ENCODE data around the gene TTYH3. TPM values are rescaled to one million over a fixed set of nuclear protein-coding genes. Genes with fewer than 3 reads are reported as not detected.

TTYH3 gene
- total and polyA plus RNA-seq, 8 donors, result 4.9 to 31.9 (median 8.6) TPM

DNA sequence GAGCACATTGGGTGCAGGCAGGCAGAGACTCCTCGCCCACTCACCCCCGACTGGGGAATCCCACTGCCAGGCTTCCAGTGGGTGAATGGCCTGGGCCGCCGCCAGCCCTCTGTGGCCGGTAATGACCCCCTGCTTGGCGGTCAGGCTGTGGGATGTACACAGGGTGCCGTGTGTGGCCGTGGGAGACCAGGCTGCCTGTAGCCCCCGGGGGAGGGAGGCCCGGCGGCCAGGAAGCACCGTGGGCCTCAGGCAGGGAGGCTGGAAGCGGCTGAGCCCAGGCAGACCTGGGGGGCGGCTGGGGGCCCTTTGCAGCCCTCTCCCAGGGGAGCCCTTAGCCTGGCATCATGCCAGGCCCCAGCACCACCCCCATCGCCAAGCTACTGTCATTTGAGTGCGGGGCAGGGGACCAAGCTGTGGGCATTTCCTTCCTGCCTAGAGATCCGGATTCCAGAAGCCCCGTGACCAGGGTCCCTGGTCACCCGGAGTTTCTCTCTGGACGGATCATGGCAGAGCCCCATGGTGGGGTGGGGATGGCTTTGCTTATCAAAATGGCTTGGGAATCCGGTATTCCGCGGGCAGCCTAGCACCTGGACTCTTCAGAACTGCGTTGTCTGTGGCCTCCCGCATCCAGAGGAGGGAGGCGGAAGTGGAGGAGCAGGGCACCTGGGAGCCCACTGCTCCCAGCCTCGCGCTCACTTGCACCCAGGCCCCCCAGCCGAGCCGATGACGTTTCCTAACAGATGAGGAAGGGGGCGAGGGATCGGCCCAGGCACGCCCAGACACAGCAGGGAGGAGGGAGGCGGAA is 1.1 kb downstream of the TTYH3 start:
- Histone ChIP-seq H3K36me3 (no peaks in the 10 kb centered on the region), H3K27me3 (no peaks in the 10 kb centered on the region), H3K27ac (peak overlapping the region; percentile 59 to 88 (median 76)), H3K4me3 (peak overlapping the region; percentile 67 to 84 (median 74)), H3K9me3 (no peaks in the 10 kb centered on the region), H3K4me1 (peaks cover 0 to 4% (median 2%) of the 10 kb centered on the region in 3 donors)
- 32 to 42% methylated on average over 30 to 35 of the region's 35 CpGs for WGBS, 2 donors
- peak; percentile 6 to 31 (median 18) for ATAC-seq
- intact Hi-C loops (cut with DNase I), result no loop called here
- DNase-seq, result peak; percentile 54 to 89 (median 67)
- FAIRE-seq, result no peak
- no peak for TF ChIP-seq CTCF (IDR thresholded peaks at IDR 0.05)

DNA sequence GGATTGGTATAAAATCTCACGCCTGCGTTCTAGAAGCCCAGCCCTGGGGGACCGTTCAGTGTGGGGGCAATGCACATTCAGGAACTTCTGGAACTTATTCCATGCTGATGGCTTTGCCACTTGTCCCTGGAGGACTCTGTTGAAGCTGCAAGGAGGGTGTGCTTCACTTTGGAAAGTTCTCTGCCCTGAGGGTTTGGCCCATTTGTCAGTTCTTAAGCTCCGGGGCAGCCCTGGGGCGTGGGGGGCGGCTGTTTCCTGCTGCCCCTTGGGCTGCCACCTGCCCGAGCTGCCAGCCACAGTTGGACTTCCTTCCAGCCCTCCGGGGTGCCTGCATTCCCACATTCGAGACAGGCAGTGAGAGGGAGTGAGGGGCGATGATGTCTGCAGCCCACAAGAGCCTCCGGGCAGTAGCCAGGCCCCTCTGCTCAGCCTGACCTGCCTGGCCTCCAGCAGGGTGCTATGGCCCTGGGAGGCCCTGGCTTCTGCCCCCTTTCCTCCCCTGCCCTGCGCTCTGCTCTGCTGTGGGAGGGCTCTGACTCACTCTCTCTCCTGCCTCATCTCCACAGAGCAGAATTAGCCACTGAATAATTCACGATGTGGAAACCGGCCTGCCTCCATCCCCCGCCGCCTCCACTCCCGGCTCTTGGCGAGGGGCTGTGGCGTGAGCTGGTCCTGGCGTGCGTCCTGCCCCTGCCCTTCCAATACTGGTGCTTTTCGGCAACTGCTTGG is 1.9 kb downstream of the TTYH3 start:
- no peaks in the 10 kb centered on the region for H3K36me3 ChIP-seq
- ATAC-seq, result peak in 2 of 4 donors; percentile 7 to 35
- peaks cover 0 to 4% (median 2%) of the 10 kb centered on the region in 3 donors for H3K4me1 ChIP-seq
- 62 to 67% methylated on average over 21 to 22 of the region's 22 CpGs for WGBS, 2 donors
- H3K27me3 ChIP-seq, result no peaks in the 10 kb centered on the region
- no peak for FAIRE-seq
- DNase-seq, result peak in 1 of 6 donors; percentile 62
- H3K4me3 ChIP-seq, result peak overlapping the region in 3 of 4 donors; percentile 73 to 84 (median 75)
- no peak for TF ChIP-seq CTCF (IDR thresholded peaks at IDR 0.05)
- H3K9me3 ChIP-seq, result no peaks in the 10 kb centered on the region
- intact Hi-C loops (cut with DNase I), result no loop called here
- H3K27ac ChIP-seq, result peak overlapping the region; percentile 59 to 88 (median 76)

- Histone ChIP-seq H3K27ac (peak overlapping the region in 3 of 4 donors; percentile 59 to 88 (median 88)), H3K4me3 (peak overlapping the region in 1 of 4 donors; percentile 84), H3K4me1 (peaks cover 0 to 4% (median 2%) of the 10 kb centered on the region in 3 donors), H3K9me3 (no peaks in the 10 kb centered on the region), H3K27me3 (no peaks in the 10 kb centered on the region), H3K36me3 (no peaks in the 10 kb centered on the region)
- no peak for TF ChIP-seq CTCF (IDR thresholded peaks at IDR 0.05)
- no peak for ATAC-seq
- WGBS, 2 donors, result 83 to 93% methylated on average over 20 to 22 of the region's 22 CpGs
- peak in 1 of 6 donors; percentile 74 for DNase-seq
- intact Hi-C loops (cut with DNase I), result no loop called here
- FAIRE-seq, result no peak
These were observed 2.7 kb downstream of the TTYH3 start for GRCh38 chr7:2634267-2635145.

GRCh38 chr7:2635148-2635668 is 3.4 kb downstream of the TTYH3 start:
- no peak for TF ChIP-seq CTCF (IDR thresholded peaks at IDR 0.05)
- WGBS, 2 donors, result 93 to 99% methylated on average over 15 of the region's 15 CpGs
- Histone ChIP-seq H3K36me3 (no peaks in the 10 kb centered on the region), H3K27ac (no peak overlapping the region), H3K4me1 (peaks cover 0 to 4% (median 2%) of the 10 kb centered on the region in 3 donors), H3K9me3 (no peaks in the 10 kb centered on the region), H3K4me3 (no peak overlapping the region), H3K27me3 (no peaks in the 10 kb centered on the region)
- ATAC-seq (no peak), DNase-seq (peak in 1 of 6 donors; percentile 62), FAIRE-seq (no peak)
- intact Hi-C loops (cut with DNase I), result no loop called here
